ENCODE data around the gene PTPN14. TPM values are rescaled to one million over a fixed set of nuclear protein-coding genes. Genes with fewer than 3 reads are reported as not detected.
"Not testable (repeated sequence)": the region's sequence is repeated elsewhere in the genome, so short reads cannot be mapped to it uniquely, and the experiment has no call there.

PTPN14 gene
- total RNA-seq, 1 experiment from 2014 or later, result 37.5 TPM

DNA sequence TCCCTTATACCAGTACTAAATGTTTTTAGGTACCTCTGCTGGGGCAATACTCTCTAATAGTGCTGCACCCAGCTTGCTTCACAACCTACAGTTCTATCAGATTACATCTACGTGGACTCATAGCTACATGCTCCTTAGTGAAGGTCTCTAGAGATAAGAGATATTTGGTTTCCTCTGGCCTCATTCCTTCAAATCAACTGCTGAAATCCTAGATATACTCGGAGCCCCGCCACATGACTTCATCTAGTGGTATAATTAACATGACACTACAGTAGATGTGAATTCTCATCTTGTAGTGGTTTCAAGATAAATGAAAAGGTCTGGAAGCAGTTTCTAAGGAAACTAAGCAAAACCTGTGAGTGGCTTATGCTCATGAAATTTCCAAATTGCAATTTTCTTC is 155.1 kb downstream of the PTPN14 start (continued):
- TF ChIP-seq EZH2 (IDR thresholded peaks at IDR 0.05), result no peak
- TF ChIP-seq JUND (IDR thresholded peaks at IDR 0.05), result no peak
- TF ChIP-seq, protein P1, sequence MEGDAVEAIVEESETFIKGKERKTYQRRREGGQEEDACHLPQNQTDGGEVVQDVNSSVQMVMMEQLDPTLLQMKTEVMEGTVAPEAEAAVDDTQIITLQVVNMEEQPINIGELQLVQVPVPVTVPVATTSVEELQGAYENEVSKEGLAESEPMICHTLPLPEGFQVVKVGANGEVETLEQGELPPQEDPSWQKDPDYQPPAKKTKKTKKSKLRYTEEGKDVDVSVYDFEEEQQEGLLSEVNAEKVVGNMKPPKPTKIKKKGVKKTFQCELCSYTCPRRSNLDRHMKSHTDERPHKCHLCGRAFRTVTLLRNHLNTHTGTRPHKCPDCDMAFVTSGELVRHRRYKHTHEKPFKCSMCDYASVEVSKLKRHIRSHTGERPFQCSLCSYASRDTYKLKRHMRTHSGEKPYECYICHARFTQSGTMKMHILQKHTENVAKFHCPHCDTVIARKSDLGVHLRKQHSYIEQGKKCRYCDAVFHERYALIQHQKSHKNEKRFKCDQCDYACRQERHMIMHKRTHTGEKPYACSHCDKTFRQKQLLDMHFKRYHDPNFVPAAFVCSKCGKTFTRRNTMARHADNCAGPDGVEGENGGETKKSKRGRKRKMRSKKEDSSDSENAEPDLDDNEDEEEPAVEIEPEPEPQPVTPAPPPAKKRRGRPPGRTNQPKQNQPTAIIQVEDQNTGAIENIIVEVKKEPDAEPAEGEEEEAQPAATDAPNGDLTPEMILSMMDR (IDR thresholded peaks at IDR 0.05 in 2 of 3, conservative IDR thresholded peaks at IDR 0.05 in 1 of 3; ENCODE audit: borderline replicate concordance in 1 of 3, insufficient read depth in 1 of 3, low read depth in 2 of 3, low read length in 2 of 3), result no peak

DNA sequence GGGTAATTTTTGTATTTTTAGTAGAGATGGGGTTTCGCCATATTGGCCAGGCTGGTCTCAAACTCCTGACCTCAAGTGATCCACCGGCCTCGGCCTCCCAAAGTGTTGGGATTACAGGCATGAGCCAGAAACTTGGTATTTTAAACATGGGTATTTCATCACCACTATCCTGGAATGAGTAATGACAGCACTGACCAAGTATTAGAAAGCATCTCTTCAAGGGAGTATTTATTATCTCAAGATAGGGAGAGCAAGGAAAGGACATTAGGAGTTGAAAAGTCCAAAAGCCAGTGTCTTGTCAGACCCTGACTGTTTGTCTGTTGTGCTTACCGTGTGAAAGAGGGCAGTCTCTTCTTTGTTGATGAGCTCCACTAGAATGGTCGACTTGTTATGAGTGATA is 156.8 kb downstream of the PTPN14 start:
- H3K9ac ChIP-seq (ENCODE audit: low read length); BruUV-seq (replicated peaks); ATAC-seq; POLR2A ChIA-PET; intact Hi-C loops (cut with micrococcal nuclease); H3K9me3 ChIP-seq (ENCODE audit: control insufficient read depth in 1 of 2, insufficient read depth in 1 of 2, low read depth in 1 of 2, low read length in 2 of 2); H3K36me3 ChIP-seq (ENCODE audit: control insufficient read depth in 1 of 2, insufficient read depth in 2 of 2, low read length in 2 of 2); H3K4me3 ChIP-seq (replicated peaks in 1 of 2; ENCODE audit: low read depth in 1 of 2, low read length in 2 of 2); H3K9me2 ChIP-seq (ENCODE audit: insufficient read depth); H3K27ac ChIP-seq (ENCODE audit: low read depth, low read length); H3K27me3 ChIP-seq (ENCODE audit: insufficient read depth, low read length); H3K4me1 ChIP-seq (ENCODE audit: control insufficient read depth in 1 of 2, insufficient read depth in 2 of 2, low read length in 2 of 2); DNase-seq (ENCODE audit: low read depth, low spot score); H3K4me2 ChIP-seq (ENCODE audit: low read length); H2AFZ ChIP-seq (ENCODE audit: low read depth, low read length, poor library complexity, severe bottlenecking); H4K20me1 ChIP-seq (ENCODE audit: insufficient read depth); H3K79me2 ChIP-seq (ENCODE audit: insufficient read depth, low read length); RAD21 ChIA-PET (ENCODE audit: low non-redundant PET in 1 of 2, low total read pairs in 2 of 2, uncharacterized antibody in 2 of 2, unreplicated experiment in 2 of 2): not testable (repeated sequence)
- CTCF ChIA-PET, result interaction anchor here (0.5 kb wide), 1 partner anchor 76 kb away, joined by 4 read pairs; no protein-coding TSS in a partner anchor

DNA sequence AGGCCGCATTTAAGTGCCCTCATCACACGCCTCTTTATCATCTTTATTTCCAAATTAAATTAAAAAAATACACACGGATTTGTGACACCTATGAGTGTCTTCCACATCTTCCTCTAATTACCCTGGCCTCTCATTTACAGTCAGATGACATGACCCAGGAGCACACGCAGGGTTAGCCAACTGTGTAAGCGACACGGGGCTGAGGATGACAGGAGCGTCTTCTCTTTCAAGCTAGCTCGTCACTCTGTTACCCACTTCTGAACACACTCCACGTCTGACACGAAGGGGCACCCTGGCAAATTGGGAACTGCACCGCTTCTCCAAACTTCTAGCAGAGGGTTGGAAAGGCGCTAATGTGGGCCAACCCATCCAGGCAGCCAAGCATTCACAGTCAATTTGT is 158.3 kb downstream of the PTPN14 start:
- Histone ChIP-seq H3K4me1 (ENCODE audit: control insufficient read depth in 1 of 2, insufficient read depth in 2 of 2, low read length in 2 of 2) (no peaks in the 10 kb centered on the region), H3K9me3 (ENCODE audit: control insufficient read depth in 1 of 2, insufficient read depth in 1 of 2, low read depth in 1 of 2, low read length in 2 of 2) (no peaks in the 10 kb centered on the region), H3K36me3 (ENCODE audit: control insufficient read depth in 1 of 2, insufficient read depth in 2 of 2, low read length in 2 of 2) (peaks cover 2 to 6% of the 10 kb centered on the region in 2 experiments; a peak in 1 of 4 replicates), H3K9ac (ENCODE audit: low read length) (no peak overlapping the region), H4K20me1 (ENCODE audit: insufficient read depth) (no peaks in the 10 kb centered on the region), H3K9me2 (ENCODE audit: insufficient read depth) (no peaks in the 10 kb centered on the region), H3K27me3 (ENCODE audit: insufficient read depth, low read length) (no peaks in the 10 kb centered on the region), H3K79me2 (ENCODE audit: insufficient read depth, low read length) (no peaks in the 10 kb centered on the region), H3K4me3 (replicated peaks in 1 of 2; ENCODE audit: low read depth in 1 of 2, low read length in 2 of 2) (no peak overlapping the region), H3K27ac (ENCODE audit: low read depth, low read length) (no peak overlapping the region), H2AFZ (ENCODE audit: low read depth, low read length, poor library complexity, severe bottlenecking) (no peak overlapping the region), H3K4me2 (ENCODE audit: low read length) (no peak overlapping the region)
- TF ChIP-seq SRF (IDR thresholded peaks at IDR 0.05; ENCODE audit: low read depth), result no peak
- no peak for TF ChIP-seq ELF1 (IDR thresholded peaks at IDR 0.05; ENCODE audit: borderline replicate concordance, low read depth)
- no peak for TF ChIP-seq CEBPB (IDR thresholded peaks at IDR 0.05; ENCODE audit: low read depth)
- BruUV-seq (replicated peaks), result no TSS peak
- ChIA-PET POLR2A (no interaction called here), RAD21 (ENCODE audit: low non-redundant PET in 1 of 2, low total read pairs in 2 of 2, uncharacterized antibody in 2 of 2, unreplicated experiment in 2 of 2) (no interaction called here), CTCF (no interaction called here)
- intact Hi-C loops (cut with micrococcal nuclease), result no loop called here
- DNase-seq (ENCODE audit: low read depth, low spot score) (no peak), ATAC-seq (no peak)
